ENCODE data around the gene QSOX2. TPM values are rescaled to one million over a fixed set of nuclear protein-coding genes. Genes with fewer than 3 reads are reported as not detected.

Gene QSOX2
- total RNA-seq, 2 donors from 2014 or later, result 4.9 to 12.0 TPM

DNA sequence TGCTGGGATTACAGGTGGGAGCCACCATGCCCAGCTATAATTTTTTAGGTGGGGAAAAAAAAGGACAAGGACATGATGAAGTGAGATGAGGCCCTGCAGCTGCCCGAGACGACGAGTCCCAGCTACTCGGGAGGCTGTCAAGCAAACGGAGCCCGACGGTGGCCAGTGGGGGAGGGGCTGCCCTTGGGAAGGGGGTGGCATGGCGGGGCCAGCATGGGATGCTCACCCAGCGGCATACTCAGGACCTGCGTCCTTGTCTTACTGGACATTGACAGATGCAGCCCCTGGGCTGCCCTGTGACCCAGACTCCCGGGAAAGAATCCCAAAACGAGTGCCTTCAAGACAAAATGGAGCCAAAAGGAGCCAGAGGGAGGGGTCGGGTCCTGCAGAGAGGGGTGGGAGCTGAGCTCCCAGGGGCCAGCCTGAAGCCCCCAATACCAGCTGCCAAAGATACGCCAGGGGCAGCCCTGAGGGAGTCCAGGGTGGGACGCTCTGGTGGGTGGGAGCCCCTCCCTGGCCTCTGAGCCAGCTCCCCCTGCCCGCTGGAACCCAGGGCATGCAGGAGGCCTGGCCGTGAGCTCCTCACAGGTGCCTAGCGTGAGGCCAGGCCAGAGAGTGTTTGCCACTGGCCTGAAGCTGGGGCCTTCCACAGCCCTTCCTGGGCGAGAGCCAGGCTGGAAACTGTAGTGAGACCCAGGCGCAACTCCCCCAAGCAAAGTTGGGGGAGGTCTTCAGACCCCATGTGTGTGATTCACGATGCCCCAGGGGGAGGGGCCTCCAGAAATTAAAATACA lies 42.5 kb upstream of the QSOX2 start:
- DNase-seq, result no peak
- peaks cover 4% of the 10 kb centered on the region for H3K4me1 ChIP-seq
- H3K9ac ChIP-seq (ENCODE audit: low read depth in 2 of 2, low read length in 2 of 2), result no peak overlapping the region
- no peaks in the 10 kb centered on the region for H3K36me3 ChIP-seq
- H3K27me3 ChIP-seq, result no peaks in the 10 kb centered on the region
- TF ChIP-seq, protein P1, sequence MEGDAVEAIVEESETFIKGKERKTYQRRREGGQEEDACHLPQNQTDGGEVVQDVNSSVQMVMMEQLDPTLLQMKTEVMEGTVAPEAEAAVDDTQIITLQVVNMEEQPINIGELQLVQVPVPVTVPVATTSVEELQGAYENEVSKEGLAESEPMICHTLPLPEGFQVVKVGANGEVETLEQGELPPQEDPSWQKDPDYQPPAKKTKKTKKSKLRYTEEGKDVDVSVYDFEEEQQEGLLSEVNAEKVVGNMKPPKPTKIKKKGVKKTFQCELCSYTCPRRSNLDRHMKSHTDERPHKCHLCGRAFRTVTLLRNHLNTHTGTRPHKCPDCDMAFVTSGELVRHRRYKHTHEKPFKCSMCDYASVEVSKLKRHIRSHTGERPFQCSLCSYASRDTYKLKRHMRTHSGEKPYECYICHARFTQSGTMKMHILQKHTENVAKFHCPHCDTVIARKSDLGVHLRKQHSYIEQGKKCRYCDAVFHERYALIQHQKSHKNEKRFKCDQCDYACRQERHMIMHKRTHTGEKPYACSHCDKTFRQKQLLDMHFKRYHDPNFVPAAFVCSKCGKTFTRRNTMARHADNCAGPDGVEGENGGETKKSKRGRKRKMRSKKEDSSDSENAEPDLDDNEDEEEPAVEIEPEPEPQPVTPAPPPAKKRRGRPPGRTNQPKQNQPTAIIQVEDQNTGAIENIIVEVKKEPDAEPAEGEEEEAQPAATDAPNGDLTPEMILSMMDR (IDR thresholded peaks at IDR 0.05), result no peak
- intact Hi-C loops (cut with DNase I), result loop anchor here (10.0 kb wide), 1 partner anchor 113 kb away; no protein-coding TSS in a partner anchor
- H3K4me3 ChIP-seq, result no peak overlapping the region
- H3K9me3 ChIP-seq, result no peaks in the 10 kb centered on the region
- no peak overlapping the region for H3K27ac ChIP-seq

GRCh38 chr9:136286987-136287379 lies 41.4 kb upstream of the QSOX2 start:
- no peaks in the 10 kb centered on the region for H3K36me3 ChIP-seq
- H3K27ac ChIP-seq, result no peak overlapping the region
- H3K9me3 ChIP-seq, result no peaks in the 10 kb centered on the region
- no peak overlapping the region for H3K9ac ChIP-seq (ENCODE audit: low read depth in 2 of 2, low read length in 2 of 2)
- DNase-seq, result no peak
- H3K4me1 ChIP-seq, result peaks cover 5% of the 10 kb centered on the region
- intact Hi-C loops (cut with DNase I), result loop anchor here (10.0 kb wide), 1 partner anchor 112 kb away; no protein-coding TSS in a partner anchor
- TF ChIP-seq, protein P1 (IDR thresholded peaks at IDR 0.05), result no peak
- H3K27me3 ChIP-seq, result no peaks in the 10 kb centered on the region
- H3K4me3 ChIP-seq, result no peak overlapping the region

GRCh38 chr9:136286359-136286986 lies 40.9 kb upstream of the QSOX2 start:
- H3K4me3 ChIP-seq, result no peak overlapping the region
- peaks cover 5% of the 10 kb centered on the region for H3K4me1 ChIP-seq
- H3K36me3 ChIP-seq, result no peaks in the 10 kb centered on the region
- DNase-seq, result no peak
- no peak overlapping the region for H3K9ac ChIP-seq (ENCODE audit: low read depth in 2 of 2, low read length in 2 of 2)
- TF ChIP-seq, protein P1 (IDR thresholded peaks at IDR 0.05), result no peak
- intact Hi-C loops (cut with DNase I), result loop anchor here (10.0 kb wide), 1 partner anchor 112 kb away; no protein-coding TSS in a partner anchor
- no peaks in the 10 kb centered on the region for H3K9me3 ChIP-seq
- no peaks in the 10 kb centered on the region for H3K27me3 ChIP-seq
- H3K27ac ChIP-seq, result no peak overlapping the region

DNA sequence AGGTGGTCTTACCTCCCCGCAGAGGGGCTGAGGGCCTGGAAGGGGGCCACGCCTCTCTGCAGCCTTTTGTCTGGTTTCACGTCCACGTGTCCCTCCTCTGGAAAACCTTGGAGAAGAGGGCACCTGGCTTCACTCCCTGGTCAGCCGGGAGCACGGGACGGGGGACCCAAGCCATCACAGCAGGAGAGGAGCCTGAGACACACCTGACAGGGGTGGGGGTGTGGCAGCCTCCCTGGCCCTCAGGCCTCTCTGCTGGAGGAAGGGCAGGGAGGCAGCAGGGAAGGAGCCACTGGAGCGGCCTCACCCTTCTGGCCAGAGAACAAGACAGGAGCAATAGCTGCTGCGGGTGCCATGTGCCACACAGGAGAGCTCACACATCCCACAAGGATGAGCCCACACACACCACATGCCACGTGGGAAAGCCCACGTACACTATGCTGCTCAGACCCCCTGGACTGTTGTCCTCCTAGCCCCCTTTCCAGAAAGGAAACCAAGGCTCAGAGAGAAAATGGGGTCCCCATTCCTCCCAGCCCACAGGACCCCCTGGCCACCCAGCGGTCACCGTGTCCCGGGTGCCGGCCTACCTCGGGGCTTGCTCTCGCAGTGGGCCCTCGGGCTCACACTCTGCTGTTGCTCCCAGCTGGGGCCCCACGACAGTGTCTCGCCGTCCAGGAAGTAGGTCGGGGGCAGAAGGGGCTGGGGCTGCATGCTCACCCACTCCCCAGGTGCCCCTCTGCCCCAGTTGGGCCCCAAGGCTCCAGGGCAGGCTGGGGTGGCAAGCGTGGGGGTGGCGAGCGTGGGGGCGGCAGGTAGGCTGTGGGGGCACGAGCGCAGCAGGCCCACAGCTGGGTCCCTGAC lies 40.1 kb upstream of the QSOX2 start:
- Histone ChIP-seq H3K27ac (no peak overlapping the region), H3K4me3 (no peak overlapping the region), H3K4me1 (peaks cover 5% of the 10 kb centered on the region), H3K9ac (ENCODE audit: low read depth in 2 of 2, low read length in 2 of 2) (no peak overlapping the region), H3K27me3 (no peaks in the 10 kb centered on the region), H3K9me3 (no peaks in the 10 kb centered on the region), H3K36me3 (no peaks in the 10 kb centered on the region)
- no peak for DNase-seq
- intact Hi-C loops (cut with DNase I), result loop anchor here (10.0 kb wide), 1 partner anchor 111 kb away; no protein-coding TSS in a partner anchor
- TF ChIP-seq, protein P1 (IDR thresholded peaks at IDR 0.05), result no peak

DNA sequence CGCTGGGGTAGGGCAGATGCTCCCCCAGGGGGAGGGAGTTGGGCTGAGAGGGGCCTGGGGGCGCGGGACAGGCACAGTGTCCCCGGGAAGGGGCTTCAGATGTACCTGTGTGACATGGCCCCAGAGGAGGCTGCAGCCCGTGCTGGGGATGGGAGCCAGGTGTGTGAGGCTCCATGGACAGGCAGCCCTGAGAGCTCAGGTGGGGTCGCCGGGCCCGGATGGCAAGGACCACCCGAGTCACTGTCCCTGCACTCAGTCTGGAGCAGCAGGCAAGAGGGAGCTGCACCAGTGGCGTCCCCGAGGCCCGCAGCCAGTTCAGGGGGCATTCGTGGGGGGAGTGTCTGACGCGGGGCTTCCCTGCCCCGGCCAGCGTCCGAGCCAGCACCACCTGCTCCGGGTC lies 39.3 kb upstream of the QSOX2 start:
- Histone ChIP-seq H3K36me3 (no peaks in the 10 kb centered on the region), H3K27me3 (no peaks in the 10 kb centered on the region), H3K4me1 (peaks cover 5% of the 10 kb centered on the region), H3K4me3 (no peak overlapping the region), H3K9ac (ENCODE audit: low read depth in 2 of 2, low read length in 2 of 2) (no peak overlapping the region), H3K9me3 (no peaks in the 10 kb centered on the region), H3K27ac (no peak overlapping the region)
- no peak for DNase-seq
- TF ChIP-seq, protein P1 (IDR thresholded peaks at IDR 0.05), result no peak
- intact Hi-C loops (cut with DNase I), result loop anchor here (10.0 kb wide), 1 partner anchor 110 kb away; no protein-coding TSS in a partner anchor

All from colonic mucosa (tissue), 4 donors.